ENCODE data around the gene STUB1.

GRCh38 chr16:631808-632358 lies 48.3 kb upstream of the STUB1 start:
- TF ChIP-seq EP300 (IDR thresholded peaks at IDR 0.05): no peak
- TF ChIP-seq CTCF (IDR thresholded peaks at IDR 0.05): no peak
- no peak for TF ChIP-seq POLR2A (IDR thresholded peaks at IDR 0.05; ENCODE audit: low read depth)
- TF ChIP-seq POLR2AphosphoS5 (IDR thresholded peaks at IDR 0.05): no peak
